Kidney (tissue), 14 donors: ENCODE data around the gene ARVCF. TPM values are rescaled to one million over a fixed set of nuclear protein-coding genes. Genes with fewer than 3 reads are reported as not detected.

Experiments used
- DNase-seq, 5 donors: peaks; one replicate each; pipeline ENCODE4 v3.0.0-alpha.2; 2013 to 2020
- FAIRE-seq: peaks from 2 replicates; lab custom pipeline; 2012; peaks lifted over from hg19 to GRCh38; lab: Jason Lieb, UNC
- H3K27ac ChIP-seq, 2 donors: one replicate each; pipeline ENCODE4 v1.7.0; 2013; ENCODE audit warnings: low read depth in 2 of 2, low read length in 2 of 2, inconsistent platforms in 1 of 2
- H3K27me3 ChIP-seq: one replicate; pipeline ENCODE4 v1.7.1; 2013; ENCODE audit warnings: low read length, inconsistent platforms; ENCODE audit not compliant: control insufficient read depth, insufficient read depth
- H3K36me3 ChIP-seq, 3 donors: one replicate each; pipeline versions ENCODE4 v1.7.0 to v1.7.1; 2013; ENCODE audit warnings: low read length in 3 of 3, control low read depth in 1 of 3, inconsistent platforms in 1 of 3; ENCODE audit not compliant: insufficient read depth in 3 of 3, control insufficient read depth in 2 of 3
- H3K4me1 ChIP-seq, 3 donors: one replicate each; pipeline versions ENCODE4 v1.7.0 to v1.7.1; 2013; ENCODE audit warnings: low read length in 3 of 3, inconsistent platforms in 1 of 3, low read depth in 1 of 3; ENCODE audit not compliant: control insufficient read depth in 2 of 3, insufficient read depth in 2 of 3
- H3K4me3 ChIP-seq, 3 donors: one replicate each; pipeline versions ENCODE4 v1.7.0 to v1.8.1; 2013; ENCODE audit warnings: low read length in 3 of 3, control low read depth in 1 of 3, inconsistent platforms in 1 of 3
- H3K9ac ChIP-seq, 3 donors: one replicate each; pipeline versions ENCODE4 v1.7.0 to v1.7.1; 2013; ENCODE audit warnings: low read length in 3 of 3, control low read depth in 1 of 3, inconsistent platforms in 1 of 3
- H3K9me3 ChIP-seq, 3 donors: one replicate each; pipeline versions ENCODE4 v1.7.0 to v1.7.1; 2013; ENCODE audit warnings: low read length in 3 of 3, control low read depth in 1 of 3, inconsistent platforms in 1 of 3; ENCODE audit not compliant: control insufficient read depth in 2 of 3, insufficient read depth in 1 of 3
- intact Hi-C: fragments of 100-400 bp; cut with DNase I; formaldehyde crosslinking; loops from one replicate; pipeline ENCODE4 v1.11.1; 2022
- polyA plus RNA-seq: library from polyadenylated mRNA; stranded (reverse); fragments of 350-450 nt; fragmentation: Illumina TruSeq; extraction: RNeasy Lipid Tissue Mini Kit (QIAGEN cat#74804); gene quantifications from one replicate; pipeline ENCODE4 v1.2.3, GENCODE V29; 2014; ENCODE audit warnings: low read depth, low replicate concordance; ENCODE audit not compliant: insufficient read depth
- total RNA-seq: library from RNA; stranded (reverse); fragmentation: NEBNext Ultra II Directional; extraction: Animal tissue kit (Norgen Biotek cat#: 25700); gene quantifications from one replicate; pipeline ENCODE4 v1.2.1, GENCODE V29; 2021
- TF ChIP-seq, protein P1 (sequence below): IDR thresholded peaks from 3 replicates; pipeline ENCODE4 v1.5.1; 2012; ENCODE audit warnings: mild to moderate bottlenecking, moderate library complexity, borderline replicate concordance; ENCODE audit not compliant: insufficient read depth; ENCODE audit errors: extremely low read depth
- donor health status: control.
- donor health status: control.
- donor health status: control.
- donor health status: control.
- donor health status: control.
- donor health status: DM: yes; HTN: yes; CAD: no.
- donor health status: Normal renal cell carcinoma (clear cell type).

The ARVCF gene
- total and polyA plus RNA-seq, 2 donors from 2014 or later = 16.0 to 21.9 TPM

DNA sequence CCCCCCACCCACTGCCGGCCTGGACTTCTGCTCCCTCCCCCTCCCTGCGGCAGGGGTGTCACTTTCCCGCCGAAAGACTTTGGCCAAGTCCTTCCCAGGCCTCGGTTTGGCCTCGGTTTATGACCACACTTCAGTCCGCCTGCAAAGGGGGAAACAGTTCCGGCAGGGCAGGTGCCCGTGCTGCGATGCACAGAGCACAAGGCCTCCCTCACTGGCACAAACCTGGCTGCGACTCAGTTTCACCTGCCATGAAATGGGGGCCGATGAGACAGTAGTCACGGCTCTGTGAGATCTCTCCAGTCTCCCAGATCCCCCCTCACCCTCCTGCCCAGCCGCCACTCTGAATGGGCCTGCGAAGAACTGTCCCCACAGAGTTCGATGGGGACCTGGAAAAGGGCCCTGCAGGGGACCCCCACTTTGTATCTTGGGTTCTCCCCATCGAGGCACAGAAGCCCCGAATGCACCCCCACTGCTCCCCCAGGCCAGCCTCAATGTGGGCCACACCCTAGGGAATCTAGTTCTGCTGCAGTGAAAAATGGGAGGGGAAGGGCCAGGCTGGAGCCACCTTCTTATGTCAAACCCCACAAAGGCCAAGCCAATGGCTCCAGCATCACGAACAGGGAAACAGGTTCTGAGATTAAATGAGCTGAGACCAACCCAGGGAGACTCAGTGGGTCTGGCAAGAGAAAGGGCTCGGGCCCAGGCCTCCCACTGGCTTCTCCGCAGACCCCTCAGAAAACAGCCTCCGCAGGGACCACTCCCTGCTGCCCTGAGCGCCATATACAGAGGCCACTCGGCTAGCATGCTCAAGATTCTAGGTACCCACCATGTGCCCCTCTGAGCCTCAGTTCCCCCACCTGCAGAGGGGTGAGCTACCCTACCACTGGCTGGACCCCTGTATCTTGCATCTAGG, 29.0 kb downstream of the ARVCF start:
- Histone ChIP-seq H3K27ac (peak overlapping the region in 1 of 2 donors; percentile 24), H3K9ac (no peak overlapping the region), H3K4me3 (no peak overlapping the region), H3K36me3 (no peaks in the 10 kb centered on the region), H3K27me3 (no peaks in the 10 kb centered on the region), H3K9me3 (no peaks in the 10 kb centered on the region), H3K4me1 (peaks cover 0 to 24% (median 0%) of the 10 kb centered on the region in 3 donors)
- intact Hi-C loops = no loop called here
- FAIRE-seq = no peak
- TF ChIP-seq, protein P1, sequence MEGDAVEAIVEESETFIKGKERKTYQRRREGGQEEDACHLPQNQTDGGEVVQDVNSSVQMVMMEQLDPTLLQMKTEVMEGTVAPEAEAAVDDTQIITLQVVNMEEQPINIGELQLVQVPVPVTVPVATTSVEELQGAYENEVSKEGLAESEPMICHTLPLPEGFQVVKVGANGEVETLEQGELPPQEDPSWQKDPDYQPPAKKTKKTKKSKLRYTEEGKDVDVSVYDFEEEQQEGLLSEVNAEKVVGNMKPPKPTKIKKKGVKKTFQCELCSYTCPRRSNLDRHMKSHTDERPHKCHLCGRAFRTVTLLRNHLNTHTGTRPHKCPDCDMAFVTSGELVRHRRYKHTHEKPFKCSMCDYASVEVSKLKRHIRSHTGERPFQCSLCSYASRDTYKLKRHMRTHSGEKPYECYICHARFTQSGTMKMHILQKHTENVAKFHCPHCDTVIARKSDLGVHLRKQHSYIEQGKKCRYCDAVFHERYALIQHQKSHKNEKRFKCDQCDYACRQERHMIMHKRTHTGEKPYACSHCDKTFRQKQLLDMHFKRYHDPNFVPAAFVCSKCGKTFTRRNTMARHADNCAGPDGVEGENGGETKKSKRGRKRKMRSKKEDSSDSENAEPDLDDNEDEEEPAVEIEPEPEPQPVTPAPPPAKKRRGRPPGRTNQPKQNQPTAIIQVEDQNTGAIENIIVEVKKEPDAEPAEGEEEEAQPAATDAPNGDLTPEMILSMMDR = no peak
- peak in 1 of 5 donors; percentile 88 for DNase-seq

DNA sequence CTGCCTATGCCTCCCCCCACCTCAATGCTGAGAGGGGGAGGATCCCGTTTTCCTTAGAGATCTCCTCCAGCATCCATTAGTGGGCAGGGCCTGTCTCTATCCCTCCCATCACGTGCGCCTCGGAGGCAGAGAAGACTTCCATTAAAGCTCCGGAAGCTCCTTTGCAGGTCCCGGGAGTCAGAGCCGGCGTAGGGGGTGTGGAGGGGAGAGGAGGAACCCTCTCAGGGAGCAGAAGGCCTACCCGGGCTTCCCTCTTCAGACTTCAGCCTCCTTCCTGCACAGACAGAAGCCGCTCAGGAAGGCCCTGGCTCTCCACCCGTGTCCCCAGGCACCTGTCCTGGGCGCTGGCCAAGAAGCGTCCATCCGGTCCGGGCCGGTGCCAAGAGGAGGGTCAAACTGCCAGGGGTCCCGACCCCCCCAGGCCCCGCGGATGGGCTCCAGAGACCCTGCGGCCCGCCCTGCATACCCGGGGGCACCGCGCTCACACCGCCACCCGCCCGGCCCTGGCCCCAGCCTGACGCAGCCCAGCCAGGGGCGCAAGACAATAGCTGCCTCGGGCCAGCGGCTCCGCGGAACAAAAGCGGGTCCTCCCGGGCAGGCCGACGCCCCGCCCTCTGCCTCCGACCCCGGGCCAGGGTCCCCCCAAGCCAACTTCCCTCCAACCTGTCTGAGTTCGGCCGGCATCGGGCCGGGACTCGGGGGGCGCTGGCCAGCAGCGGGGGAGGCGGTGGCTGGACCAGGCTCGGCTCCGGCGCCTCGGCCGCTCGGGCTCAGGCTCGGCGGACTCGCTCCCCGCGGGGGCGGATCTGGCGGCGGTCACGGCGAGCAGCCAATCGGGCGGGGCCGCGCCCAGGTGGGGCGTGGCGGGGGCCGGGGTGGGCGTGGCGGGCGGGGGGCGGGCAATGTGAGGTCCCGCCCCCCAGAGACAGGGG, 29.9 kb downstream of the ARVCF start:
- TF ChIP-seq, protein P1 = no peak

DNA sequence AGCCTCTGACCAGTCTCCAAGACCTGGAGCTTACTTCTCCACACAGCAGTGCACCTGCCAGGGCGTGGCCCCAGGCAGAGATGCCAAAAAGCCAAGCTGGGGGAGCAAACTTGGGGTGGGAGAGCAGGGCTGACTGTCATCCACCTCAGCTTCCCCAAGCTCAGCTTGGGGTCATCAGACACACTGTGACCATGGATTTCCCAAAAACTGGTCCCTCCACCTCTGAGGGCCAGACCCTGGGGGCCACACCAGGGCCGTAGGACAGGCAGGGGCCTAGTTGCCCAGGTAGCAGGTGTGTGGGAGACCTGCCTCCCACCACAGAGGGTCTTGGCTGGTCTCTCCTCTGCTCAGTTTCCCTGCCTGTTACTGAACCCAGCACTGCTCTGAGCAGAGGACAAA, 30.6 kb downstream of the ARVCF start:
- Histone ChIP-seq H3K9ac (peak overlapping the region in 2 of 3 donors; percentile 10 to 20), H3K4me1 (peaks cover 0 to 21% (median 0%) of the 10 kb centered on the region in 3 donors), H3K4me3 (peak overlapping the region; percentile 28 to 56 (median 53)), H3K9me3 (no peaks in the 10 kb centered on the region), H3K27ac (no peak overlapping the region), H3K27me3 (no peaks in the 10 kb centered on the region), H3K36me3 (peaks cover 0 to 2% (median 0%) of the 10 kb centered on the region in 3 donors)
- TF ChIP-seq, protein P1 = no peak
- peak in 1 of 5 donors; percentile 55 for DNase-seq
- FAIRE-seq = no peak
- intact Hi-C loops = no loop called here

More for the DNA sequence above, 29.9 kb downstream of the ARVCF start:
- Histone ChIP-seq H3K4me1 (peaks cover 0 to 21% (median 0%) of the 10 kb centered on the region in 3 donors), H3K36me3 (no peaks in the 10 kb centered on the region), H3K9me3 (no peaks in the 10 kb centered on the region), H3K27ac (peak overlapping the region in 1 of 2 donors; percentile 8), H3K4me3 (peak overlapping the region; percentile 28 to 56 (median 53)), H3K9ac (peak overlapping the region; percentile 10 to 49 (median 20)), H3K27me3 (no peaks in the 10 kb centered on the region)
- FAIRE-seq = no peak
- DNase-seq = peak; percentile 84 to 94 (median 91)
- intact Hi-C loops = no loop called here
